GM06990 (cell line): ENCODE data around the gene FMN2.

Source experiments
- DNase-seq: peaks from one replicate; pipeline ENCODE4 v3.0.0-alpha.2; 2011; ENCODE audit not compliant: insufficient read length; ENCODE audit errors: extremely low read depth
- H3K27me3 ChIP-seq: replicated peaks from 2 replicates; pipeline ENCODE4 v1.6.0; 2011; ENCODE audit warnings: low read length; ENCODE audit not compliant: control insufficient read depth, insufficient read depth
- H3K36me3 ChIP-seq: 2 replicates; pipeline ENCODE4 v1.5.1; 2011; ENCODE audit warnings: low read length; ENCODE audit not compliant: control insufficient read depth, insufficient read depth
- H3K4me3 ChIP-seq: replicated peaks from 2 replicates; pipeline ENCODE4 v1.5.1; 2011; ENCODE audit warnings: low read depth, mild to moderate bottlenecking, control low read depth, low read length
- TF ChIP-seq, protein P1 (sequence below): IDR thresholded peaks from 2 replicates; pipeline ENCODE4 v1.5.1; 2011; ENCODE audit warnings: low read length, control low read depth, mild to moderate bottlenecking, inconsistent platforms; ENCODE audit not compliant: insufficient read depth, poor library complexity, severe bottlenecking

FMN2 gene

DNA sequence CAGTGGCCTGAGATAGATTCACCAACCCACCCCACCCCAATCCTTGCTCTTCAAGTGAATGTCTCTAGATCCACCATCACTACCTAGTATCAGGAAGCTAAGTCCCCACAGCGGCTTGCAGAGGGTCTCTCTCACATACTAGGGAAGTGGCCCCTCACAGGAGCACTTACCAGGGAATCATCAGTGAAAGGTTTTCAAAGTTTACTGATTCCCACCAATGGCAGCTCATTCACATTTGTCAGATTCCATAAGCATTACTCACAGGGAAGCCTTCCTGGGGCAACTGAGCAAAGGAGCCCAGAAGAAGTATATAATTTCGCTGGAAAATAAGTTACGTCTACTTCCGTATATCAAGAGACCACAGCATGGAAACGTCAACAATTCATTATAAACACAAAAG is 399.5 kb downstream of the FMN2 start:
- Histone ChIP-seq H3K27me3 (no peaks in the 10 kb centered on the region), H3K36me3 (no peaks in the 10 kb centered on the region), H3K4me3 (no peak overlapping the region)
- no peak for DNase-seq
- TF ChIP-seq, protein P1, sequence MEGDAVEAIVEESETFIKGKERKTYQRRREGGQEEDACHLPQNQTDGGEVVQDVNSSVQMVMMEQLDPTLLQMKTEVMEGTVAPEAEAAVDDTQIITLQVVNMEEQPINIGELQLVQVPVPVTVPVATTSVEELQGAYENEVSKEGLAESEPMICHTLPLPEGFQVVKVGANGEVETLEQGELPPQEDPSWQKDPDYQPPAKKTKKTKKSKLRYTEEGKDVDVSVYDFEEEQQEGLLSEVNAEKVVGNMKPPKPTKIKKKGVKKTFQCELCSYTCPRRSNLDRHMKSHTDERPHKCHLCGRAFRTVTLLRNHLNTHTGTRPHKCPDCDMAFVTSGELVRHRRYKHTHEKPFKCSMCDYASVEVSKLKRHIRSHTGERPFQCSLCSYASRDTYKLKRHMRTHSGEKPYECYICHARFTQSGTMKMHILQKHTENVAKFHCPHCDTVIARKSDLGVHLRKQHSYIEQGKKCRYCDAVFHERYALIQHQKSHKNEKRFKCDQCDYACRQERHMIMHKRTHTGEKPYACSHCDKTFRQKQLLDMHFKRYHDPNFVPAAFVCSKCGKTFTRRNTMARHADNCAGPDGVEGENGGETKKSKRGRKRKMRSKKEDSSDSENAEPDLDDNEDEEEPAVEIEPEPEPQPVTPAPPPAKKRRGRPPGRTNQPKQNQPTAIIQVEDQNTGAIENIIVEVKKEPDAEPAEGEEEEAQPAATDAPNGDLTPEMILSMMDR: no peak

DNA sequence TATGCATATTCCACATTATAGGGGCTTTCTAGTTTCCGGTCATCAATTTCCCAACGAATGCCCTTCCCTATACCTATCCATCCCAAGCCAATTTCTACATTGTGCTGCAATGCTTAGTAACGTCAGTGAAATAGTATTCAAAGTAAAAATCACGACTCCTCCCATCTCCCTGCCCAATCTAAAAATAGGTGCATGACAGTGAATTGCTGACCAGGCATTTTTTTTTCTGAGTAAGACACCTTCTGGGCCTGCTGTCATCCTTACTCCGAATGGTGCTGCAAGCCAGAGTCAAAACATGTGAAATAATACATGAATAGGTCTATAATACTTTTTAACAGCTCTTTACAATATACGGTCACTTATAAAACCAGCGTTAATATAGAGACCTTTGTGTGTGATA is 400.1 kb downstream of the FMN2 start:
- TF ChIP-seq, protein P1: no peak
- H3K36me3 ChIP-seq: no peaks in the 10 kb centered on the region
- H3K4me3 ChIP-seq: no peak overlapping the region

DNA sequence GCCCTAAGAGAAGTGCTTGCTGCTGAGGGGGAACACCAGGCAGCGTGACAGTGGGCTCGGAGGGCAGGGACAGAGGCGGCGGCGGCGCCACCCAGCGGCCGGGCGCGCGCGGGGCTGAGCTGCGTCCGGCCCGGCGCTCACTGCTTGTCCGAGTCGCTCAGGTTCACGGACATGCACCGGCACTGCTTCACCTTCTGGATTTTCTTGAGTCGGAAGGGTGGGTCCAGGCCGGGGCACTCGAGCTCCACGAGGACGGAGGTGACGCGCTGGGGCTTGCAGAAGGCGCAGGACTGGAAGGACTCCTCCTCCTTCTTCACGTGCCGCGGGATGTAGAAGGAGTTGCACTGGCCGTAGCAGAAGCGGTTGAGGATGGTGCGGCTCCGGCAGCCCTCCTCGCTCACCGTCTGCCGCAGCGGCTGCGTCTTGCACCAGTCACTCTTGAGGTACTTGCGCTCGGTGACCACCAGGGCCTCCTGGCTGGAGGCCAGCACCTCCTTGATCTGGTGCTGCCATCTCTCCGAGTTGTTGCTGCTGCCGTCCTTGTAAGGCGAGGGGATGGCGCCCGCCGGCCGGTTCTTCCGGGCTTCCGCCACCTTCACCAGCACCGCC is 401.3 kb downstream of the FMN2 start:
- H3K4me3 ChIP-seq: no peak overlapping the region

More for the DNA sequence above, 400.1 kb downstream of the FMN2 start:
- no peaks in the 10 kb centered on the region for H3K27me3 ChIP-seq
- no peak for DNase-seq

DNA sequence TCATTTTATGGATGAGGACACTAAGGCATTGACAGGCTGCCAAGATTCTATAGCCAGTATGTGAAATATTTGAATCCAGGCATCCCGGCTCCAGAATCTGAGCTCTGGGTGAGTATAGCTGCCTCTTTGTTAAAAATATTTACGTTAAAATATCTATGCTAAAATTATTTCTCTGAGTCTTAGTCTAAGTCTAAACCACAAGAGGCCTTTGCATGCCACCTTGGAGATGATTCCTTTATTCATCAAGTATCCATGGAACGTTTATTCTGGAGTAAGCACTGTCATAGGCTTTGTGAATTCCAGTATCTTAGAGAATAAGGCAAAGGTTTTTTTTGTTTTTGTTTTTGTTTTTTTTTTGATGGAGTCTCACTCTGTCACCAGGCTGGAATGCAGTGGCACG is 403.9 kb downstream of the FMN2 start:
- Histone ChIP-seq H3K27me3 (no peaks in the 10 kb centered on the region), H3K4me3 (no peak overlapping the region), H3K36me3 (no peaks in the 10 kb centered on the region)
- no peak for DNase-seq
- TF ChIP-seq, protein P1: no peak

More for the DNA sequence above, 401.3 kb downstream of the FMN2 start:
- DNase-seq: peak; percentile 4
- no peaks in the 10 kb centered on the region for H3K36me3 ChIP-seq
- H3K27me3 ChIP-seq: no peaks in the 10 kb centered on the region
- TF ChIP-seq, protein P1: no peak

DNA sequence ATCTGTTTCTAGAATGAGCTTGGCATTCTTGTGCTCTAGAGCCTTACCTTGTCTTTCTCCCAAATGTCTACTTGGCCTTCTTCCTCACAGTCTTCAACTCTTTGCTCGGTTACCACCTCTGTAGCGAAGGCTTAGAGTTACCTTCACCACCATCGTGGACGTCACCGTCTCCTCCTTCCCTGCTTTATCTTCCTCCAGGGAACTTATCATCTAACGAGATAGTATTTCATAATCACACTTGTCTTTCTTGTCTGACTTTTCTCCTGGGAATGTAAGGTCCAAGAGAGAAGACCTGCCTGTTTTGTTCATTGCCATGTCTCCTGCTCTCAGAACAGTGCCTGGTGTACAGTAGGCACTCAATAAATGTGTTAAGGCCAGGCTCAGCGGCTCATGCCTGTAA is 404.7 kb downstream of the FMN2 start:
- Histone ChIP-seq H3K36me3 (no peaks in the 10 kb centered on the region), H3K4me3 (no peak overlapping the region), H3K27me3 (no peaks in the 10 kb centered on the region)
- TF ChIP-seq, protein P1: no peak
- no peak for DNase-seq

DNA sequence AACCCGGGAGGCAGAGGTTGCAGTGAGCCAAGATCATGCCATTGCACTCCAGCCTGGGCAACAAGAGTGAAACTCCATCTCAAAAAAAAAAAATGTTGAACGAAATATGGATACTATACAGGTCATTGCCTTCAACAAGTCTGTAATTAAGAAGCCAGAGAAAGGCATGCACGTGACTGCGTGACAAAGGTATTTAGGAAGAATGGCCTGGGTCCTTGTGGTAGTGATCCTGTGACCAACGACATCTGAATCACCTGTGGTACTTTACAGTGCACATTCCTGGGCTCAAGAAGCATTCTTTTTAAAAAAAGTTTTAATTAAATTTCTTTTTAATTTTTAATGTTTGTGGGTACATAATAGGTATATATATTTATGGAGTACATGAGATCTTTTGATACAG is 405.3 kb downstream of the FMN2 start:
- Histone ChIP-seq H3K4me3 (no peak overlapping the region), H3K27me3 (no peaks in the 10 kb centered on the region), H3K36me3 (no peaks in the 10 kb centered on the region)
- DNase-seq: no peak
- TF ChIP-seq, protein P1: no peak
